SK-N-SH (cell line): Measurements from ENCODE around the gene CHRNB1. TPM values are rescaled to one million over a fixed set of nuclear protein-coding genes. Genes with fewer than 3 reads are reported as not detected.
A peak's percentile ranks its signal among the peaks of the same experiment; 100 is the strongest.

ENCODE experiments used
- CTCF ChIA-PET: fragments of 300-600, 350-600 bp; formaldehyde crosslinking; extraction: SDS; loops from one replicate; lab custom pipeline; 2021; lab: Yijun Ruan, JAX
- POLR2A ChIA-PET: fragments of 350-600 bp; sonication (Branson Sonifier 250); formaldehyde crosslinking; extraction: SDS; loops from one replicate; lab custom pipeline; 2020; ENCODE audit warnings: antibody characterized with exemption, inconsistent platforms; lab: Yijun Ruan, JAX
- DNase-seq: peaks from one replicate; pipeline ENCODE4 v3.0.0; 2012
- H2AFZ ChIP-seq: fragments of 200-600 bp; sonication (generic); 2 replicates; pipeline ENCODE4 v1.8.1; 2016; ENCODE audit warnings: antibody characterized with exemption, mild to moderate bottlenecking, low read depth
- H3F3A ChIP-seq: fragments of 200-600 bp; sonication (generic); replicated peaks from 2 replicates; pipeline ENCODE3; 2016; ENCODE audit warnings: antibody characterized with exemption, mild to moderate bottlenecking; ENCODE audit not compliant: insufficient read depth
- H3K27ac ChIP-seq, 2 experiments: fragments of 200-500 bp in 1 of 2; fragments of 200-600 bp in 1 of 2; sonication (Bioruptor generic) in 1 of 2; sonication (generic), shearing (Covaris generic) in 1 of 2; 2 replicates each; pipeline versions ENCODE4 v1.5.1 to v1.6.1; 2014 to 2016; ENCODE audit warnings: low read depth in 2 of 2, inconsistent platforms in 1 of 2, low read length in 1 of 2, mild to moderate bottlenecking in 1 of 2, mixed read lengths in 1 of 2
- H3K27me3 ChIP-seq: fragments of 200-600 bp; sonication (generic), shearing (Covaris generic); 2 replicates; pipeline ENCODE4 v1.6.1; 2016; ENCODE audit warnings: mixed run types; ENCODE audit not compliant: insufficient read depth
- H3K36me3 ChIP-seq, 2 experiments: fragments of 200-500 bp in 1 of 2; fragments of 200-600 bp in 1 of 2; sonication (Bioruptor generic) in 1 of 2; sonication (generic) in 1 of 2; replicated peaks in 1 of 2; 2 replicates each; pipeline versions ENCODE3 to v1.5.1; 2014 to 2016; ENCODE audit warnings: low read length in 1 of 2, mild to moderate bottlenecking in 1 of 2; ENCODE audit not compliant: insufficient read depth in 2 of 2, control insufficient read depth in 1 of 2
- H3K4me1 ChIP-seq, 2 experiments: fragments of 200-500 bp in 1 of 2; fragments of 200-600 bp in 1 of 2; sonication (Bioruptor generic) in 1 of 2; sonication (generic), shearing (Covaris generic) in 1 of 2; 2 replicates each; pipeline versions ENCODE4 v1.5.1 to v1.6.1; 2014 to 2016; ENCODE audit warnings: low read depth in 1 of 2, low read length in 1 of 2, mixed run types in 1 of 2; ENCODE audit not compliant: insufficient read depth in 2 of 2, control insufficient read depth in 1 of 2
- H3K4me2 ChIP-seq: fragments of 200-600 bp; sonication (generic), shearing (Covaris generic); 2 replicates; pipeline ENCODE4 v1.6.1; 2017; ENCODE audit warnings: mixed run types
- H3K4me3 ChIP-seq, 2 experiments: fragments of 200-500 bp in 1 of 2; fragments of 200-600 bp in 1 of 2; sonication (Bioruptor generic) in 1 of 2; sonication (generic), shearing (Covaris generic) in 1 of 2; 2 replicates each; pipeline versions ENCODE4 v1.5.1 to v1.8.1; 2014 to 2016; ENCODE audit warnings: low read depth in 2 of 2, inconsistent platforms in 1 of 2, low read length in 1 of 2, mild to moderate bottlenecking in 1 of 2, mixed read lengths in 1 of 2, moderate library complexity in 1 of 2
- H3K79me2 ChIP-seq: fragments of 200-600 bp; sonication (generic); 2 replicates; pipeline ENCODE4 v1.8.1; 2017; ENCODE audit warnings: mild to moderate bottlenecking; ENCODE audit not compliant: insufficient read depth
- H3K9ac ChIP-seq: fragments of 200-600 bp; sonication (generic); 2 replicates; pipeline ENCODE4 v1.6.1; 2017; ENCODE audit warnings: mixed run types
- H3K9me2 ChIP-seq: fragments of 200-600 bp; sonication (generic); 2 replicates; pipeline ENCODE4 v1.6.1; 2017; ENCODE audit warnings: mixed run types
- H3K9me3 ChIP-seq: fragments of 200-600 bp; sonication (generic); 2 replicates; pipeline ENCODE4 v1.6.1; 2017; ENCODE audit warnings: mixed run types, mild to moderate bottlenecking, moderate library complexity
- H4K20me1 ChIP-seq: fragments of 200-600 bp; sonication (generic); 2 replicates; pipeline ENCODE4 v1.6.1; 2017; ENCODE audit warnings: mild to moderate bottlenecking, mixed run types; ENCODE audit not compliant: insufficient read depth
- FOSL2 ChIP-seq: IDR thresholded peaks from 2 replicates; pipeline ENCODE4 v1.4.0; 2012; ENCODE audit warnings: low read depth, mild to moderate bottlenecking, moderate library complexity, borderline replicate concordance
- FOXJ3 ChIP-seq: sonication (generic); formaldehyde crosslinking; IDR thresholded peaks from 2 replicates; pipeline ENCODE4 v1.5.1; 2020; ENCODE audit warnings: mild to moderate bottlenecking, missing genetic modification reagents
- FOXM1 ChIP-seq: IDR thresholded peaks from 2 replicates; pipeline ENCODE4 v1.4.0; 2012; ENCODE audit warnings: low read depth, mild to moderate bottlenecking
- MXI1 ChIP-seq: IDR thresholded peaks from 2 replicates; pipeline ENCODE4 v1.6.1; 2012; ENCODE audit warnings: mild to moderate bottlenecking, low read depth, low read length, improper control_type of control experiment
- NRF1 ChIP-seq: IDR thresholded peaks from 2 replicates; pipeline ENCODE4 v1.6.1; 2012; ENCODE audit warnings: low read depth, mild to moderate bottlenecking, low read length
- POLR2AphosphoS5 ChIP-seq: IDR thresholded peaks from 2 replicates; pipeline ENCODE4 v1.6.1; 2012; ENCODE audit warnings: low read depth, low read length
- RAD21 ChIP-seq: IDR thresholded peaks from 2 replicates; pipeline ENCODE4 v1.6.1; 2012; ENCODE audit warnings: mild to moderate bottlenecking, low read length
- RXRA ChIP-seq: IDR thresholded peaks from 2 replicates; pipeline ENCODE4 v1.4.0; 2012; ENCODE audit warnings: low read depth, mild to moderate bottlenecking, borderline replicate concordance
- YY1 ChIP-seq: IDR thresholded peaks from 2 replicates; pipeline ENCODE4 v1.4.0; 2012; ENCODE audit warnings: low read depth, mild to moderate bottlenecking
- WGBS: methylation state at CpG from one replicate; pipeline ENCODE4 v1.1.6; 2017; ENCODE audit warnings: low lambda C conversion rate; 5-methylcytosine and 5-hydroxymethylcytosine counted together
- polyA plus RNA-seq, 3 experiments: library from polyadenylated mRNA; depleted of rRNA; stranded (reverse); fragments of >200 nt; gene quantifications; 2 replicates each; pipeline ENCODE4 v1.2.3, GENCODE V29; 2012
- TF ChIP-seq, protein P1 (sequence below): fragments of 150-350 bp; IDR thresholded peaks from 2 replicates; pipeline ENCODE4 v1.6.1; 2017; ENCODE audit warnings: antibody characterized with exemption, low read length, low read depth, borderline replicate concordance

Gene CHRNB1
- polyA plus RNA-seq, 1 of the 3 experiments (the other 2 are of a cell fraction) = 26.8 TPM

DNA sequence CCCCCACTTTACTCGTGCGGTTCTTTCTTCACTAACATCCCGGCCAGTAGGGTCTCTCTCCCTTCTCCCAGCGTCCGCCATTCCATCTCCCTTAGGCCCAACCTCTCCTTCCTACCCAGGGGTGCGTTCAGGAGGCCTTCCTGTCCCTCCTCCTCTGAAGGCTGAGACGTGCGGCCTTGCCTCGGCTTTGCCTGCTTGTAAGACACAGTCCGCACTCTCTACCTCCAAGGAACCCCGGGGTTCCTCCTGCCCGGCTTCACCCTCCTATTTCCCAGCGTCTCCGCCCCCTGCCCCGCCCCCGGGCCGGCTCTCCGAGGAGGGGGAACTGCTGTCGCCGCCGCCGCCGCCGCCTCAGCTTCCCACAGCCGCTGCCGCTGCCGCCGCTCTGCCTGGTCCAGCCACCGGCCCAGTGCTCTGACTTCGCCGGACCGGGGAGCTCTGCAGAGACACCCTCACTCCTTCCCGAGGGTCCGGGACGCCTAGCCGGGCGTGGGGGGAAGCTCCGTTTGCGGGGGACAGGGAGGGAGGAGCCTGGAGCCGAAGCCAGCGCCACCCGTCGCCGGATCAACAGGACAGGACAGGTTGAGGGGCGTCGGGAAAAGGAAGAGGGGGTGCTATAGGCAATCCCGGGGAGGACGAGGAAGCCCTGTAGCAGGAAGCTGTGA is 6.8 kb upstream of the CHRNB1 start:
- 93% methylated on average over 48 of the region's 48 CpGs for WGBS

DNA sequence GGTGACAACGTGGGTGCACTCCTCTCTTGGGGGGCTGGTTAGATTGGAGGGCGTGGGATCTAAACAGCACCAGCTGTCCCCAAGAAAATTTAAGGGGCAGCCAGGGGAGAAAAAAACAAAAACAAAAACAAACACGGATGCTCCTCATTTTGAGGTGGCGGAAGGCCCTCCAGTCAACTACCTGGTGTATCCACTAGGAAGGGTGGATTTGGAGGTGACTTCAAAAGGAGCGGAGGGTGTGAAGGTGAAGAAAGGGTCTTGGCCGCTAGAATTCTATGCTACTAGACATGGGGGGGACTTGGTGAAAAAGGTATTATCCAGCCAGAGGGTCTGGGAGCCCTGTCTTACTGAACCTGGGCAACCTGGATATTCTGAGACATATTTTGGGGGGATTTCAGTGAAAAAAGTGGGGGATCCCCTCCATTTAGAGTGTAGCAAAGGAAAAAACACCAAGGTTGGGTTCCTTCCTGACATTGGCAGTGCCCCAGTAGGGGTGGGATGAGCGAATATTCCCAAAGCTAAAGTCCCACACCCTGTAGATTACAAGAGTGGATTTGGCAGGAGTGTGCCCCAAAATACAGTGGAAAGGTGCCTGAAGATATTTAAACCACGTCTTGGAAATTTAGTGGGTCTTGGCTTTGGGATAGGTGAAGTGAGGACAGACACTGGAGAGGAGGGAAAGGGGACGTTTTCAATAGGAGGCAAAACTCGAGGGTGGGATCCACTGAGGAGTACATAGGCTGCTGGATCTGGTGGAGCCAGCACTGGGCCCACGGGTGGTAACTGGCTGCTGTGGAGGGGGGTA is 6.0 kb upstream of the CHRNB1 start:
- Histone ChIP-seq H2AFZ (no peak overlapping the region), H3K27ac (peak overlapping the region in 1 of 2 experiments; percentile 97; a peak in 1 of 4 replicates), H4K20me1 (no peaks in the 10 kb centered on the region), H3K36me3 (peaks cover 0 to 4% of the 10 kb centered on the region in 2 experiments), H3K79me2 (peaks cover 7% of the 10 kb centered on the region; the same call in 1 of the 2 replicates), H3K4me3 (peak overlapping the region in 1 of 2 experiments; percentile 67; a peak in 1 of 4 replicates), H3K4me1 (peaks cover 0 to 27% of the 10 kb centered on the region in 2 experiments; a peak in 1 of 4 replicates), H3K9me2 (no peaks in the 10 kb centered on the region), H3K27me3 (no peaks in the 10 kb centered on the region), H3F3A (peaks cover 15% of the 10 kb centered on the region), H3K4me2 (peak overlapping the region; percentile 95), H3K9ac (no peak overlapping the region), H3K9me3 (no peaks in the 10 kb centered on the region)
- 83% methylated on average over 11 of the region's 11 CpGs for WGBS
- no peak for TF ChIP-seq FOXJ3 (CRISPR knock-in tag)
- no peak for TF ChIP-seq YY1
- TF ChIP-seq RAD21 = no peak
- TF ChIP-seq, protein P1, sequence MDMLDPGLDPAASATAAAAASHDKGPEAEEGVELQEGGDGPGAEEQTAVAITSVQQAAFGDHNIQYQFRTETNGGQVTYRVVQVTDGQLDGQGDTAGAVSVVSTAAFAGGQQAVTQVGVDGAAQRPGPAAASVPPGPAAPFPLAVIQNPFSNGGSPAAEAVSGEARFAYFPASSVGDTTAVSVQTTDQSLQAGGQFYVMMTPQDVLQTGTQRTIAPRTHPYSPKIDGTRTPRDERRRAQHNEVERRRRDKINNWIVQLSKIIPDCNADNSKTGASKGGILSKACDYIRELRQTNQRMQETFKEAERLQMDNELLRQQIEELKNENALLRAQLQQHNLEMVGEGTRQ = no peak
- no peak for TF ChIP-seq RXRA
- TF ChIP-seq MXI1 = no peak
- no peak for DNase-seq
- ChIA-PET POLR2A (interaction anchor here (1.6 to 3.3 kb wide), 4 partner anchors 35 to 122 kb away, joined by 5 to 19 read pairs (median 11); partner anchors contain the start of genes POLR2A and TMEM256), CTCF (interaction anchor here (0.9 to 3.9 kb wide), 6 partner anchors 18 to 122 kb away, joined by 3 to 27 read pairs (median 13); partner anchors contain the start of genes POLR2A, SENP3 and TMEM95)

More for the DNA sequence above, 6.8 kb upstream of the CHRNB1 start:
- Histone ChIP-seq H4K20me1 (no peaks in the 10 kb centered on the region), H3K9ac (no peak overlapping the region), H3K27ac (no peak overlapping the region; a peak in 1 of 4 replicates), H3K9me2 (no peaks in the 10 kb centered on the region), H2AFZ (no peak overlapping the region), H3K4me1 (peaks cover 0 to 27% of the 10 kb centered on the region in 2 experiments; a peak in 1 of 4 replicates), H3K36me3 (peaks cover 0 to 4% of the 10 kb centered on the region in 2 experiments), H3K9me3 (no peaks in the 10 kb centered on the region), H3K79me2 (peaks cover 7% of the 10 kb centered on the region; the same call in 1 of the 2 replicates), H3K27me3 (no peaks in the 10 kb centered on the region), H3F3A (peaks cover 14% of the 10 kb centered on the region), H3K4me2 (no peak overlapping the region), H3K4me3 (no peak overlapping the region)
- no peak for TF ChIP-seq YY1
- TF ChIP-seq FOSL2 = no peak
- no peak for TF ChIP-seq FOXM1
- no peak for TF ChIP-seq NRF1
- no peak for TF ChIP-seq POLR2AphosphoS5
- ChIA-PET POLR2A (interaction anchor here (1.9 kb wide), 1 partner anchor 46 kb away, joined by 11 read pairs; the partner anchor contains the start of gene POLR2A), CTCF (interaction anchor here (0.9 to 3.9 kb wide), 12 partner anchors 10 to 123 kb away, joined by 3 to 27 read pairs (median 7); partner anchors contain the start of genes NLGN2, POLR2A, SENP3 and TMEM95)
- DNase-seq = no peak
